H9 (cell line): ENCODE measurements around the gene NUMBL. TPM values are rescaled to one million over a fixed set of nuclear protein-coding genes. Genes with fewer than 3 reads are reported as not detected.
"Not testable (repeated sequence)": the region's sequence is repeated elsewhere in the genome, so short reads cannot be mapped to it uniquely, and the experiment has no call there.

Source experiments
- DNase-seq: peaks from one replicate; pipeline ENCODE4 v3.0.0-alpha.2; 2017
- H2AFZ ChIP-seq: one replicate; pipeline ENCODE4 v1.6.1; 2013; ENCODE audit warnings: mild to moderate bottlenecking, low read length, control low read depth, moderate library complexity
- H2AK5ac ChIP-seq: 2 replicates; pipeline ENCODE4 v1.6.1; 2013; ENCODE audit warnings: low read length, control low read depth, mixed read lengths; ENCODE audit not compliant: insufficient read length
- H2BK120ac ChIP-seq: one replicate; pipeline ENCODE4 v1.6.1; 2013; ENCODE audit warnings: low read depth, mild to moderate bottlenecking, low read length, control low read depth, inconsistent platforms; ENCODE audit not compliant: poor library complexity, severe bottlenecking
- H2BK12ac ChIP-seq: 2 replicates; pipeline ENCODE4 v1.6.1; 2013; ENCODE audit warnings: low read length, control low read depth, mixed read lengths, low read depth; ENCODE audit not compliant: insufficient read length
- H2BK15ac ChIP-seq: 2 replicates; pipeline ENCODE4 v1.6.1; 2013; ENCODE audit warnings: low read depth, low read length, control low read depth
- H2BK20ac ChIP-seq: one replicate; pipeline ENCODE4 v1.6.1; 2013; ENCODE audit warnings: low read depth, mild to moderate bottlenecking, low read length, control low read depth, inconsistent platforms; ENCODE audit not compliant: poor library complexity, severe bottlenecking
- H2BK5ac ChIP-seq: 2 replicates; pipeline ENCODE4 v1.6.1; 2013; ENCODE audit warnings: low read length, control low read depth, mixed read lengths; ENCODE audit not compliant: insufficient read length
- H3K14ac ChIP-seq: 2 replicates; pipeline ENCODE4 v1.6.1; 2013; ENCODE audit warnings: low read length, control low read depth; ENCODE audit not compliant: insufficient read depth
- H3K18ac ChIP-seq: 2 replicates; pipeline ENCODE4 v1.6.1; 2013; ENCODE audit warnings: low read depth, mild to moderate bottlenecking, mixed read lengths, low read length, control low read depth; ENCODE audit not compliant: insufficient read length
- H3K23ac ChIP-seq: 2 replicates; pipeline ENCODE4 v1.6.1; 2013; ENCODE audit warnings: low read length, control low read depth, mixed read lengths, low read depth; ENCODE audit not compliant: insufficient read length
- H3K23me2 ChIP-seq: 2 replicates; pipeline ENCODE4 v1.6.1; 2013; ENCODE audit warnings: low read depth, mild to moderate bottlenecking, mixed read lengths, low read length, control low read depth; ENCODE audit not compliant: insufficient read length, poor library complexity, severe bottlenecking
- H3K27ac ChIP-seq: 2 replicates; pipeline ENCODE4 v1.5.1; 2013; ENCODE audit warnings: low read length, control low read depth, mixed read lengths, low read depth; ENCODE audit not compliant: insufficient read length
- H3K27me3 ChIP-seq: 2 replicates; pipeline ENCODE4 v1.6.1; 2013; ENCODE audit warnings: low read length, control low read depth, inconsistent platforms; ENCODE audit not compliant: insufficient read depth
- H3K4ac ChIP-seq: 2 replicates; pipeline ENCODE4 v1.6.1; 2013; ENCODE audit warnings: low read depth, mild to moderate bottlenecking, control low read depth, inconsistent platforms, low read length, moderate library complexity
- H3K4me1 ChIP-seq: 2 replicates; pipeline ENCODE4 v1.6.1; 2013; ENCODE audit warnings: low read length, control low read depth, inconsistent platforms; ENCODE audit not compliant: insufficient read depth
- H3K4me2 ChIP-seq: 2 replicates; pipeline ENCODE4 v1.6.1; 2013; ENCODE audit warnings: low read length, control low read depth, mixed read lengths; ENCODE audit not compliant: insufficient read length, insufficient read depth
- H3K56ac ChIP-seq: 2 replicates; pipeline ENCODE4 v1.6.1; 2013; ENCODE audit warnings: low read depth, mild to moderate bottlenecking, mixed read lengths, low read length, control low read depth; ENCODE audit not compliant: insufficient read length
- H3K79me1 ChIP-seq: 2 replicates; pipeline ENCODE4 v1.6.1; 2013; ENCODE audit warnings: low read depth, mild to moderate bottlenecking, moderate library complexity, low read length, control low read depth, inconsistent platforms; ENCODE audit not compliant: insufficient read depth, poor library complexity, severe bottlenecking
- H3K79me2 ChIP-seq: 2 replicates; pipeline ENCODE4 v1.6.1; 2013; ENCODE audit warnings: low read length, control low read depth, inconsistent platforms; ENCODE audit not compliant: insufficient read depth
- H3K9ac ChIP-seq: 2 replicates; pipeline ENCODE4 v1.6.1; 2013; ENCODE audit warnings: low read length, control low read depth, mixed read lengths; ENCODE audit not compliant: insufficient read length; ENCODE audit errors: extremely low read depth
- H3K9me3 ChIP-seq: one replicate; pipeline ENCODE4 v1.6.1; 2013; ENCODE audit warnings: low read depth, low read length, inconsistent platforms; ENCODE audit not compliant: control insufficient read depth
- H3T11ph ChIP-seq: one replicate; pipeline ENCODE4 v1.6.1; 2013; ENCODE audit warnings: mild to moderate bottlenecking, low read length, control low read depth, inconsistent platforms
- H4K20me1 ChIP-seq: one replicate; pipeline ENCODE4 v1.6.1; 2013; ENCODE audit not compliant: control insufficient read depth, insufficient read length, insufficient read depth
- H4K5ac ChIP-seq: 2 replicates; pipeline ENCODE4 v1.6.1; 2013; ENCODE audit warnings: low read depth, mild to moderate bottlenecking, mixed read lengths, low read length, control low read depth; ENCODE audit not compliant: insufficient read length
- H4K8ac ChIP-seq: replicated peaks from 2 replicates; pipeline ENCODE4 v1.6.1; 2013; ENCODE audit warnings: low read length, control low read depth, mixed read lengths, low read depth; ENCODE audit not compliant: insufficient read length
- H4K91ac ChIP-seq: 2 replicates; pipeline ENCODE4 v1.6.1; 2013; ENCODE audit warnings: low read depth, mild to moderate bottlenecking, moderate library complexity, mixed read lengths, low read length, control low read depth; ENCODE audit not compliant: insufficient read length
- H3K27ac Mint-ChIP-seq, 3 experiments: 2 replicates in 2 of 3; 3 replicates in 1 of 3; pipeline ENCODE4 v1.8.0; 2020 to 2021; ENCODE audit warnings: mixed read lengths in 3 of 3, mild to moderate bottlenecking in 1 of 3, moderate library complexity in 1 of 3
- H3K27me3 Mint-ChIP-seq: 2 replicates; pipeline ENCODE4 v1.8.0; 2021; ENCODE audit warnings: low read depth, mild to moderate bottlenecking, moderate library complexity, mixed read lengths
- H3K36me3 Mint-ChIP-seq, 3 experiments: 2 replicates in 2 of 3; 3 replicates in 1 of 3; pipeline ENCODE4 v1.8.0; 2020 to 2021; ENCODE audit warnings: low read depth in 3 of 3, mixed read lengths in 3 of 3; ENCODE audit not compliant: insufficient read depth in 1 of 3
- H3K4me1 Mint-ChIP-seq, 2 experiments: 2 replicates each; pipeline ENCODE4 v1.8.0; 2020; ENCODE audit warnings: mixed read lengths in 2 of 2
- H3K4me3 Mint-ChIP-seq, 2 experiments: 2 replicates in 1 of 2; 3 replicates in 1 of 2; pipeline ENCODE4 v1.8.0; 2020 to 2021; ENCODE audit warnings: mild to moderate bottlenecking in 2 of 2, mixed read lengths in 2 of 2, moderate library complexity in 1 of 2
- H3K9me3 Mint-ChIP-seq, 2 experiments: 2 replicates in 1 of 2; 3 replicates in 1 of 2; pipeline ENCODE4 v1.8.0; 2020; ENCODE audit warnings: mild to moderate bottlenecking in 2 of 2, mixed read lengths in 2 of 2, moderate library complexity in 1 of 2
- WGBS: extraction: QIAGEN DNeasy Blood & Tissue Kit; methylation state at CpG from one replicate; pipeline ENCODE4 v1.1.7; 2013; ENCODE audit warnings: missing lambda C conversion rate, low lambda C conversion rate, mixed read lengths; ENCODE audit not compliant: insufficient read length; ENCODE audit errors: extremely low coverage; 5-methylcytosine and 5-hydroxymethylcytosine counted together
- total RNA-seq: library from RNA; stranded (reverse); gene quantifications from 2 replicates; pipeline ENCODE4 v1.2.1, GENCODE V29; 2021

The NUMBL gene
- total RNA-seq, 1 experiment from 2014 or later: 34.5 TPM

DNA sequence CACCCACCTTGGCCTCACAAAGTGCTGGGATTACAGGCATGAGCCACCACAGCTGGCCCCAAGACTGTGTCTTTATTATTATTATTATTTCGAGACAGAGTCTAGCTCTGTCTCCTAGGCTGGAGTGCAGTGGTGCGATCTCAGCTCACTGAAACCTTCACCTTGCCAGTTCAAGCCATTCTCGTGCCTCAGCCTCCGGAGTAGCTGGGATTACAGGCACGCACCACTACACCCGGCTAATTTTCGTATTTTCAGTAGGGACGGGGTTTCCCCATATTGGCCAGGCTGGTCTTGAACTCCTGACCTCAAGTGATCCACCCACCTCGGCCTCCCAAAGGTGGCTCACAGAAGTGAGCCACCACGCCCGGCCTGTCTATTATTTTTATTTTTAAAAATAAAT is 38.1 kb downstream of the NUMBL start:
- H3K23ac ChIP-seq, H2BK120ac ChIP-seq, H3K4me1 Mint-ChIP-seq, H3K4ac ChIP-seq, H4K91ac ChIP-seq, H4K8ac ChIP-seq, H3K18ac ChIP-seq, H3K56ac ChIP-seq, H2BK15ac ChIP-seq, H2AFZ ChIP-seq, DNase-seq, H3K4me1 ChIP-seq, H3K27me3 ChIP-seq, H3K27ac Mint-ChIP-seq, H3K9me3 Mint-ChIP-seq, H2BK20ac ChIP-seq, H2AK5ac ChIP-seq, H3K27ac ChIP-seq, H3K79me2 ChIP-seq, H3T11ph ChIP-seq, H3K9me3 ChIP-seq, H3K79me1 ChIP-seq, H3K23me2 ChIP-seq, H3K14ac ChIP-seq, H3K4me2 ChIP-seq, H4K20me1 ChIP-seq, H3K9ac ChIP-seq, H3K36me3 Mint-ChIP-seq, H3K4me3 Mint-ChIP-seq, H2BK5ac ChIP-seq, H4K5ac ChIP-seq, H2BK12ac ChIP-seq: not testable (repeated sequence)
- H3K27me3 Mint-ChIP-seq: peaks cover 14% of the 10 kb centered on the region
- WGBS: no CpG with 5 or more reads among the region's 11 CpGs
